Activated T-cell treated with anti-CD3 and anti-CD28 coated beads, Interleukin-2, amount 50 U/mL, for 24 hours (primary cell): Measurements from ENCODE around the gene AAK1.
A peak's percentile ranks its signal among the peaks of the same experiment; 100 is the strongest.

Source experiments
- DNase-seq: peaks from one replicate; pipeline ENCODE4 v3.0.0-alpha.2; 2020
- H3K27ac Mint-ChIP-seq: 2 replicates; pipeline ENCODE4 v1.8.0; 2020; ENCODE audit warnings: mild to moderate bottlenecking, mixed read lengths
- H3K27me3 Mint-ChIP-seq: 2 replicates; pipeline ENCODE4 v1.8.0; 2020; ENCODE audit warnings: mixed read lengths
- H3K36me3 Mint-ChIP-seq: 2 replicates; pipeline ENCODE4 v1.8.0; 2020; ENCODE audit warnings: low read depth, mixed read lengths
- H3K4me1 Mint-ChIP-seq: 2 replicates; pipeline ENCODE4 v1.8.0; 2020; ENCODE audit warnings: low read depth, mixed read lengths
- H3K4me3 Mint-ChIP-seq: 2 replicates; pipeline ENCODE4 v1.8.0; 2020; ENCODE audit warnings: mild to moderate bottlenecking, moderate library complexity, mixed read lengths
- H3K9me3 Mint-ChIP-seq: 2 replicates; pipeline ENCODE4 v1.8.0; 2020; ENCODE audit warnings: mixed read lengths

Gene AAK1

DNA sequence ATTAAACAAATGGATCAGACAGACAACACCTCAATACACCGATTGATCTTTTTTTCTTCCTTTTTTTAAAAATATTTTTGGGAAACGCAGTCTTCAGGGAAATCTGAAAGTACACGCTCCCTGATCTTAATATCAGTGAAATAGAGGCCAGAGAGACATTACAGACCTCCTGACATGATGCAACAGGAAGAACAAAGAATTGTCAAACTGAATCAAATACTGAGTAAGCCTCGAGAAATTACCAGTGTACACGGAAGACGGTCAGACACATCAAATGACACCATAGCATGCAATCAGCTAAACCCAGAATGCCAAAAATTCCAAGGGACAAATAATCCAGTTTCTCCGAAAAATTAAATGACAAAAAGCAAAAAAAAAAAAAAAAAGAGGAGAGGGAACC, 126.1 kb downstream of the AAK1 start:
- Mint-ChIP-seq H3K27me3 (no peaks in the 10 kb centered on the region), H3K9me3 (no peaks in the 10 kb centered on the region), H3K4me1 (no peaks in the 10 kb centered on the region), H3K27ac (no peak overlapping the region), H3K4me3 (no peak overlapping the region), H3K36me3 (peaks cover 96% of the 10 kb centered on the region)
- DNase-seq, result no peak

DNA sequence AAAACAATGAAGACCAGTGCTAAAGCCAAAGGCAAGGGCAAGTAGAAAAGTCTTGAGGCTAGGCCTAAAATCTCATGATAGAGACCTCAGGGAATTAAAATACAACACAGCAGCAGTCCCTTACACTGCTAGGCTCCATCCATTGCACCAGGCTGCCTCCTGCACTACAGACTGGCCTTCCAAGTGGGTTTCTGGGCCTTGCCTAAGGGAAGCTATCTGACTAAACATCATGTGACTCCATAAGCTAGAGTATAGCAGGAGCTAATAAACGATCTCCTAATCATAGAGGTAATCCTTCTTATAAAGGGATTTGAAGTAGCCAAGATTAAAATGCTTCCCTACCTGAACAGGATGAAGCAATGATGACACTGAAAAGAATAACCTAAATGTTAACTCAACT, 128.7 kb downstream of the AAK1 start:
- peaks cover 5% of the 10 kb centered on the region for H3K4me1 Mint-ChIP-seq
- H3K9me3 Mint-ChIP-seq, result no peaks in the 10 kb centered on the region
- H3K36me3 Mint-ChIP-seq, result peaks cover 96% of the 10 kb centered on the region
- no peaks in the 10 kb centered on the region for H3K27me3 Mint-ChIP-seq
- H3K4me3 Mint-ChIP-seq, result no peak overlapping the region
- DNase-seq, result no peak
- peak overlapping the region; percentile 58 for H3K27ac Mint-ChIP-seq

DNA sequence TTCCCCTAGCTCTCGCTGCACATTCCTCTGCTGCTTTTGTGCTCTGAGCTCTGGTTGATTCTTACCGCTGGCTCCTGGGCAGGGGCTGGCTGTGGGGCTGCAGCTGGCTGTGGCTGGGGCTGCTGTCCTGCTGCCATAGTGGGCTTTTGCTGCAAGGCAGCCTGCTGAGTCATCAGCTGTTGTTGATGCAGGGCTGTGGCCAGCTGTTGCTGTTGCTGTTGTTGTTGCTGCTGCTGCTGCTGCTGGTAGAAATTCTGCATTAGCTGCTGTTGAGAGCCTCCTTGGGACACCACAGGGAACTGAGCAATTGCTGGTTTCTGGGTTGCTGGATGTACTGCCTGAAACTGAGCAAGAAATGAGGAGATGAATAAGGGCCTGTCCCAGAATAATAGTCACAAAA, 129.1 kb downstream of the AAK1 start:
- no peak overlapping the region for H3K4me3 Mint-ChIP-seq
- no peaks in the 10 kb centered on the region for H3K27me3 Mint-ChIP-seq
- no peak for DNase-seq
- peak overlapping the region; percentile 58 for H3K27ac Mint-ChIP-seq
- peaks cover 96% of the 10 kb centered on the region for H3K36me3 Mint-ChIP-seq
- peaks cover 8% of the 10 kb centered on the region for H3K4me1 Mint-ChIP-seq
- no peaks in the 10 kb centered on the region for H3K9me3 Mint-ChIP-seq

GRCh38 chr2:69512446-69512845, 131.1 kb downstream of the AAK1 start:
- no peak for DNase-seq
- Mint-ChIP-seq H3K9me3 (no peaks in the 10 kb centered on the region), H3K4me1 (peaks cover 28% of the 10 kb centered on the region), H3K27ac (no peak overlapping the region), H3K4me3 (no peak overlapping the region), H3K27me3 (no peaks in the 10 kb centered on the region), H3K36me3 (peaks cover 99% of the 10 kb centered on the region)

GRCh38 chr2:69510204-69510603, 133.3 kb downstream of the AAK1 start:
- H3K4me3 Mint-ChIP-seq, result no peak overlapping the region
- H3K9me3 Mint-ChIP-seq, result no peaks in the 10 kb centered on the region
- no peaks in the 10 kb centered on the region for H3K27me3 Mint-ChIP-seq
- H3K27ac Mint-ChIP-seq, result no peak overlapping the region
- peaks cover 98% of the 10 kb centered on the region for H3K36me3 Mint-ChIP-seq
- peaks cover 43% of the 10 kb centered on the region for H3K4me1 Mint-ChIP-seq
- no peak for DNase-seq

- DNase-seq, result no peak
- Mint-ChIP-seq H3K36me3 (peaks cover 97% of the 10 kb centered on the region), H3K4me3 (no peak overlapping the region), H3K9me3 (no peaks in the 10 kb centered on the region), H3K27me3 (no peaks in the 10 kb centered on the region), H3K27ac (no peak overlapping the region), H3K4me1 (peaks cover 43% of the 10 kb centered on the region)
These were observed 133.8 kb downstream of the AAK1 start for GRCh38 chr2:69509750-69510140.

DNA sequence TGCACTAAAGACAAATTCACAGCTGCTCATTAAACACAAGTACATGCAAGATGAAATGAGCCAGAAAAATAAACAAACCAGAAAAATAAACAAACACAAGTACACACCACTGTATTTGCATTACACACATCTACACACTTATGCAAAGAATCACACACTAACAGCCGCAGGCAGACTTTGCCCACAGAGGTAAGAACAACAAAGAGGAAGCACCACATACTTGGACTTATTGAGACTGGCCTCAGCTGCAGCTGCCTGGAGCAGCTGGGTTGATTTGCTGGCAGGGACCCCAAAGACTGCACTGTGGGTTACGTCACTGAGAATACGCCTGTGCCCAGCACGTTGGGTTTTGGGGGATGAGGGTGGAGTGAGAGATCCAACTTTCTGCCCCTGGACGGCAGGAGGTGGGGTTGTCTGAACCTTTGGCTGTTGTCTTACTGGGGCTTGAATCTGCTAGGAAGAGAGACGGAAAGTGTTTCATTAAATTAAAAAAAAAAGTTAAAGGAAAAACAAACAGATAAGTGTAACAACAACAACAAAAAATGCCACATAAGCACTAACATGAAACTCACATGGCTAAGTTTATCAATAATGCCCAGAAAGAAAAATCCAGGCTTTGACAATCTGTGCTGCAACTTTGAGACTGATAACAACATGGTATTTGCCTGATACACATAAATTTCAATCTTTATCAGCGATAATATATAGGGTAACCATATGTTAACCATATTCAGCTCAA, 134.4 kb downstream of the AAK1 start:
- DNase-seq, result no peak
- H3K36me3 Mint-ChIP-seq, result peaks cover 97% of the 10 kb centered on the region
- H3K27ac Mint-ChIP-seq, result peak overlapping the region; percentile 94
- no peak overlapping the region for H3K4me3 Mint-ChIP-seq
- H3K27me3 Mint-ChIP-seq, result no peaks in the 10 kb centered on the region
- H3K4me1 Mint-ChIP-seq, result peaks cover 43% of the 10 kb centered on the region
- H3K9me3 Mint-ChIP-seq, result no peaks in the 10 kb centered on the region

DNA sequence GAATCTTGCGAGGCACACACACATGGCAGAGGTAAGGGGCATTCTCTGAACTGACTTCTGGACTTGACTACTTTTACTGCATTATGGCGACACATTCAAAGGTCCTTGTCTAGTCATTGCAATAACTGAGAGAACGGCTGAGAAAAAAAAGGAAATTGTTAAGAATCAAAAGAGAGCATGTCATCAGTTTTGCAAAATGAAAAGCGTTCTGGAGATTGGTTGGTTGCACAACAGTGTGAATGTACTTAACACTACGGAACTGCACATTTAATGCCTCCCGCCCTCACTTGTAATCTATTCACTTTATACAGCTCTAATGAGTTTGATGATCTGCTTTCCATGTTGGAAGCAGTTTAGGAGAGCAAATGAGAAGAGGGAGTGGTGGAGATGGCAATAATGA, 137.8 kb downstream of the AAK1 start:
- DNase-seq, result no peak
- Mint-ChIP-seq H3K4me3 (peak overlapping the region; percentile 32), H3K27ac (peak overlapping the region; percentile 79), H3K27me3 (no peaks in the 10 kb centered on the region), H3K4me1 (peaks cover 53% of the 10 kb centered on the region), H3K9me3 (no peaks in the 10 kb centered on the region), H3K36me3 (peaks cover 87% of the 10 kb centered on the region)

DNA sequence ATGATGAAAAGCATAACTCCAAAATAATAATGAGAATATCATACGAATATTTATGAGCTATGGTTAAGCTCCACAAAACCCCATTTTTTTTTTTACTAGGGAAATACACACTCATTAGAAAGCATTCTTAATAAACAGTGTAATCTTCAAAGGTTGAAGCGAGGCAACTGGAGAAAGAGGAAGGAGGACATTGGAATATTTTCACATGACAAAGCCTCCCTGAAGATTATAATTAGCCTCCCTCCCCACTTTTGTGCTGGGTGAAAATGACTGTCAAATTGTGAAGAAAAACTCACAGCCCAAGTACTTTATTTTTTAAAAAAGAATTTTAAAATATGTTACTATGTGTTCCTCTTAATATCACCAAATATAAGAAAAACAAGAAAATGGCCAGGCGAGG, 142.2 kb downstream of the AAK1 start:
- H3K27ac Mint-ChIP-seq, result peak overlapping the region; percentile 84
- H3K9me3 Mint-ChIP-seq, result no peaks in the 10 kb centered on the region
- DNase-seq, result no peak
- H3K36me3 Mint-ChIP-seq, result peaks cover 65% of the 10 kb centered on the region
- peaks cover 41% of the 10 kb centered on the region for H3K4me1 Mint-ChIP-seq
- no peaks in the 10 kb centered on the region for H3K27me3 Mint-ChIP-seq
- H3K4me3 Mint-ChIP-seq, result no peak overlapping the region

DNA sequence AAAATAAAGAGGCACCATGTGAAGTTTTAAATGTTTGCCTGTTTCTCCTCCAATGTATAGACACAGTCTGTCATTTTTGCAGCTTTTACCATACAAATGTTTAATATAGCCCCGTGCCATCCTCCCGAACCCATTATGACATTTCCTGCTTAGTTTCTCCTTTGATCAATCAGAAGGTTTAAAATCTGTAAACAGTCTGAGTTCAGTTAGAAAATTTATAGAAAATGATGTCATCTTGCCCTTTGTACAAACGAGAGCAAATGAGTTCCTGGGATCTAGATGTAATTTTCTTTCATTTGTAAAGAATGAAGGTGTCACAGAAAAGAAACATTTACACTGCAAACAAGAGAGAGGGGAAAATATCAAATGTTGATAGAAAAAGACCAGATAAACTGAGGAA, 143.6 kb downstream of the AAK1 start:
- H3K27me3 Mint-ChIP-seq, result no peaks in the 10 kb centered on the region
- H3K4me3 Mint-ChIP-seq, result peak overlapping the region; percentile 41
- H3K36me3 Mint-ChIP-seq, result peaks cover 61% of the 10 kb centered on the region
- H3K9me3 Mint-ChIP-seq, result no peaks in the 10 kb centered on the region
- H3K27ac Mint-ChIP-seq, result peak overlapping the region; percentile 73
- H3K4me1 Mint-ChIP-seq, result peaks cover 33% of the 10 kb centered on the region
- no peak for DNase-seq

DNA sequence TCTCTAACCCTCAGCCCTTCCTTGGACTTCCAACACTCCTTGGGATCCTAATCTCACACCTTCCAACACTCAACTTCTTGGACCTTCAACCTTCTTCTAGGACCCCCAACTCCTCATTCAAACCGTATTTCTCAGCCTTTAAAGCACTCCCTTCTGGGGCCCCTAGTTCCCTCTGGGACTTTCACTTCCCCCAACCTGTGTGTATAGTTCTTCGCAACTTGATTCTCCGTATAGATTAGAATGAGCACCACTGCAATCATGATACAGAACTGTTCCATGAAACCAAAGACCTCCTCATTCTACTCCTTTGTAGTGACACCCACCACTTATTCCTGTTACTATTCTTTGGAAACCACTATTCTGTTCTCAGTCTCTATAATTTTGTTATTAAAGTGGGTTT, 144.3 kb downstream of the AAK1 start:
- no peak for DNase-seq
- Mint-ChIP-seq H3K27ac (peak overlapping the region; percentile 91), H3K4me3 (no peak overlapping the region), H3K36me3 (peaks cover 62% of the 10 kb centered on the region), H3K9me3 (no peaks in the 10 kb centered on the region), H3K4me1 (peaks cover 33% of the 10 kb centered on the region), H3K27me3 (no peaks in the 10 kb centered on the region)

- H3K27me3 Mint-ChIP-seq, result no peaks in the 10 kb centered on the region
- peaks cover 66% of the 10 kb centered on the region for H3K36me3 Mint-ChIP-seq
- H3K4me1 Mint-ChIP-seq, result peaks cover 49% of the 10 kb centered on the region
- DNase-seq, result no peak
- no peak overlapping the region for H3K4me3 Mint-ChIP-seq
- no peaks in the 10 kb centered on the region for H3K9me3 Mint-ChIP-seq
- H3K27ac Mint-ChIP-seq, result peak overlapping the region; percentile 14
These were observed 147.7 kb downstream of the AAK1 start for GRCh38 chr2:69495861-69496260.

DNA sequence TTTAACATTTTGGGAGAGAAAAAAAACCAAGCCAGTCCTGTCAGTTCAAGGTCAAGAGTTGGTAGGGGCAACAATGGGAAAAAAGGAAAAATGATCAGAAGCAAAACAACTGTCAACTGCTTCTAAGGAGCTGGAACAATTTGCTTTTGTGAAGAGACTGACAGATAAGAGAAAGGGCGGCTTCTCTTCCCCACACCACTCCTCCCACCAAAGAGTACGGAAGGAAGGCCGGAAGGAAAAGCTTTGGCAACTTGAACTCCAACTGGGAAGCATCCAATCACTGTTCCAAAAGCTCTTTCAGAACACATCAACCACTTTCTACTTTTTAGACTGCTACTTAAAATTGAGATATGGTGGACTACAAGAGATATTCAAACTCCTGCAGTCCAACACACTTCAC, 148.5 kb downstream of the AAK1 start:
- no peaks in the 10 kb centered on the region for H3K27me3 Mint-ChIP-seq
- H3K4me1 Mint-ChIP-seq, result peaks cover 50% of the 10 kb centered on the region

DNA sequence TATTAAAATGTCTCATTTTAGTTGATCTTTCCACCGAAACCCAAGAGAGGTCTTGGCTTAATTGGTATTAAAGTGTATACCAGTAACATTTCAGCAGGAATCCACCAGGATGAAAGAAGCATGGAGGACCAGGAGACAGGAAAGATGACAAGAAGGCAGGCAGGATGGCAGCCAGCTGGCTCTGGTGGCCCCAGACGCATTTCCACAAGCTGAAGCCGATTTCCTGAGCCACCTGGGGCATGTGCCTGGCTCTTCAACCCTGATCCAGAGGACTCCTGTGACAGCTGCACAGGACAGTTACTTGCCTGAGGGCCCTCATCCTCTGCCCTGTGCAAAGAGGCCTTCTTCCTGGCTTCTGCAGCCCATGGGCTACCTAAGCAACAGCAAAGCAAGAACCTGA, 149.4 kb downstream of the AAK1 start:
- H3K4me3 Mint-ChIP-seq, result no peak overlapping the region
- H3K27ac Mint-ChIP-seq, result peak overlapping the region; percentile 74
- H3K27me3 Mint-ChIP-seq, result no peaks in the 10 kb centered on the region
- no peak for DNase-seq
- no peaks in the 10 kb centered on the region for H3K9me3 Mint-ChIP-seq
- H3K4me1 Mint-ChIP-seq, result peaks cover 47% of the 10 kb centered on the region
- peaks cover 71% of the 10 kb centered on the region for H3K36me3 Mint-ChIP-seq

More for the DNA sequence above, 148.5 kb downstream of the AAK1 start:
- no peak overlapping the region for H3K4me3 Mint-ChIP-seq
- no peaks in the 10 kb centered on the region for H3K9me3 Mint-ChIP-seq
- no peak overlapping the region for H3K27ac Mint-ChIP-seq
- peaks cover 69% of the 10 kb centered on the region for H3K36me3 Mint-ChIP-seq
- DNase-seq, result no peak

DNA sequence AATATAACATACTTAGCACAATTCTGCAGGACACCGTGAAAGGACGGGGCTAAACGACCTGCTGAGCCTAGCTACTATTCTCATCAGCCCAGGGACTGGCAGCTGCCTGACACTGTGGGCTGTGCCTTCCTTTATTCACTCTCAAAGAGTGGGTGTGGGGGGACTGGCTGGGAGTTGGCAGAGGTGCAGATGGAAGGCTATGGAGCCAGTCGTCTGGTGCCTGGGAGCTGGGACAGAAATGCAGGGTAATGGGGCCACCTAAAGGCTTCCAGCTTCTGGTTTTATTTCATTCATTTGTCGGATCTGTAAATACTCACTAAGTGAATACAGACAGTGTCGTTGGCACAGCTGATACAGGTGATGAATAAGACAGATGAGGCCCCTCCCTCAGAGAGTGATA, 150.3 kb downstream of the AAK1 start:
- no peaks in the 10 kb centered on the region for H3K27me3 Mint-ChIP-seq
- peaks cover 69% of the 10 kb centered on the region for H3K36me3 Mint-ChIP-seq
- no peaks in the 10 kb centered on the region for H3K9me3 Mint-ChIP-seq
- no peak for DNase-seq
- peak overlapping the region; percentile 74 for H3K27ac Mint-ChIP-seq
- H3K4me3 Mint-ChIP-seq, result no peak overlapping the region
- H3K4me1 Mint-ChIP-seq, result peaks cover 43% of the 10 kb centered on the region

DNA sequence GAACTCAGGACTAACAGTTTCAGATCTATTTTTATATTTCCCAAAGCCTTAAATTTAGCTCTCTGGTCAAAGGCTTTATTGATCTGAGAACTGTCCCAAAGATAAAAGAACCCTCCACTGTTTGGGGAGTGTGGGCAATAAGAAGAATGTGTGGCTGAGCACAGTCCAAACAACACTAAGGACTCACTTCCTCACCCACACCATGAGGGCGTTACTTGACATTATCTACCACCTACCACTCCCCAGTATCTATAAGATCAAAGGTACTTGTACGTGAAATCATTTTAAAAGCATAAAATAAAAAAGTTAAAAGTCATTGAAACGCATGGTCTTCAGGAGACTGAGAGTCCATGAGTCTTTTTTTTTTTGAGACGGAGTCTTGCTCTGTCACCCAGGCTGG, 151.7 kb downstream of the AAK1 start:
- H3K27ac Mint-ChIP-seq, result peak overlapping the region; percentile 78
- H3K36me3 Mint-ChIP-seq, result peaks cover 77% of the 10 kb centered on the region
- H3K4me1 Mint-ChIP-seq, result peaks cover 41% of the 10 kb centered on the region
- H3K27me3 Mint-ChIP-seq, result no peaks in the 10 kb centered on the region
- H3K9me3 Mint-ChIP-seq, result no peaks in the 10 kb centered on the region
- DNase-seq, result no peak
- no peak overlapping the region for H3K4me3 Mint-ChIP-seq
